Type B pancreatic cell (in vitro differentiated cells): ENCODE measurements around the gene TAC1. TPM values are rescaled to one million over a fixed set of nuclear protein-coding genes. Genes with fewer than 3 reads are reported as not detected.
"Not testable (repeated sequence)": the region's sequence is repeated elsewhere in the genome, so short reads cannot be mapped to it uniquely, and the experiment has no call there.

ENCODE experiments used
- DNase-seq: peaks from one replicate; pipeline ENCODE4 v3.0.0; 2021; ENCODE audit warnings: mixed read lengths; ENCODE audit not compliant: unreplicated experiment; ENCODE audit errors: extremely low spot score
- H3K27ac Mint-ChIP-seq: 2 replicates; pipeline ENCODE4 v1.8.0; 2021; ENCODE audit warnings: mild to moderate bottlenecking, mixed read lengths
- H3K27me3 Mint-ChIP-seq: 2 replicates; pipeline ENCODE4 v1.8.0; 2021; ENCODE audit warnings: mixed read lengths
- H3K36me3 Mint-ChIP-seq: 2 replicates; pipeline ENCODE4 v1.8.0; 2021; ENCODE audit warnings: mixed read lengths
- H3K4me1 Mint-ChIP-seq: one replicate; pipeline ENCODE4 v1.8.0; 2021; ENCODE audit warnings: mixed read lengths; ENCODE audit not compliant: unreplicated experiment
- H3K4me3 Mint-ChIP-seq: 2 replicates; pipeline ENCODE4 v1.8.0; 2021; ENCODE audit warnings: mild to moderate bottlenecking, mixed read lengths
- H3K9me3 Mint-ChIP-seq: 2 replicates; pipeline ENCODE4 v1.8.0; 2021; ENCODE audit warnings: mixed read lengths
- total RNA-seq: library from RNA; stranded (reverse); gene quantifications from 2 replicates; pipeline ENCODE4 v1.2.1, GENCODE V29; 2021; ENCODE audit warnings: low replicate concordance
- TF ChIP-seq, protein P1 (sequence below): fragments of 200-600 bp; sonication (generic); conservative IDR thresholded peaks from 2 replicates; pipeline ENCODE4 v1.5.0; 2021; ENCODE audit warnings: antibody characterized with exemption, mild to moderate bottlenecking

The TAC1 gene
- total RNA-seq, 1 donor from 2014 or later = 12.8 TPM

DNA sequence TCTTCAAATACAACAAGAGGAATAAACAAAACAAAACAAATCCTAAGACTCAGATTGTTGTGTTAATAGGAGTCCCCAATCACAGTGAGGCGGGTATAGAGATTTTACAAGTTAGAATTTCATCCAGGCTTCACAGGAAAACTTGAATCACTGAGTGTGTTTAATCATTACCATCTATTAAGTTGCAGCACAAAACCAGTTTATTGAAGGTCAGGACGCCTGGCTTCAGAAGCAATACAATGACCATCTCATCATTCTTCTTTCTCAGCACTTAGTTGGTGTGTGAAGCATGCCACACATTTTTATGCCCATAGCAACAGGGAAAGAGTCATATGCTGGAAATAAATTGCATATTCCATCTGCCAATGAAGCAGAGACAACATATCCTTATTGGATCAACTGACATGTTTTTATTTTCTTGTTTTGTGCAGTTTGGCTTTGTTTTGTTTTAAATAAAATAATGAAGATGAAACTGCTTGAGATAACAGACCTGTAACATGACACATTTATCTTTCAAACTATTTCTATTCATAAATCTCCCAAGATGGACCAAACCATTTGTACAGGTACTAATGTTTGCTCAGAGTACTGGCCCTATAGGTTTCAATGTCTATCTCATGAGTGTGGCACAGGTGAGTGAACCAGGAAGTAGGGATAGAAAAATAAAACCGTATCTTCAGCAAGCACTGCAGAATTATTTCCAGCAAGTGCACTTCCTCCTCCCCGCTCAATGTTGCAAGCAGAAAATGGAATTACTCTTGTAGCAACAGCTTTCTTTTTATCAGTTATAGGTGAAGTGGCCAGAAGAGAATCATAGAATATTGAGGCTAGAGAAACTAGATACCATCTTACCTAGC is 40.4 kb downstream of the TAC1 start:
- H3K9me3 Mint-ChIP-seq = no peaks in the 10 kb centered on the region
- TF ChIP-seq, protein P1, sequence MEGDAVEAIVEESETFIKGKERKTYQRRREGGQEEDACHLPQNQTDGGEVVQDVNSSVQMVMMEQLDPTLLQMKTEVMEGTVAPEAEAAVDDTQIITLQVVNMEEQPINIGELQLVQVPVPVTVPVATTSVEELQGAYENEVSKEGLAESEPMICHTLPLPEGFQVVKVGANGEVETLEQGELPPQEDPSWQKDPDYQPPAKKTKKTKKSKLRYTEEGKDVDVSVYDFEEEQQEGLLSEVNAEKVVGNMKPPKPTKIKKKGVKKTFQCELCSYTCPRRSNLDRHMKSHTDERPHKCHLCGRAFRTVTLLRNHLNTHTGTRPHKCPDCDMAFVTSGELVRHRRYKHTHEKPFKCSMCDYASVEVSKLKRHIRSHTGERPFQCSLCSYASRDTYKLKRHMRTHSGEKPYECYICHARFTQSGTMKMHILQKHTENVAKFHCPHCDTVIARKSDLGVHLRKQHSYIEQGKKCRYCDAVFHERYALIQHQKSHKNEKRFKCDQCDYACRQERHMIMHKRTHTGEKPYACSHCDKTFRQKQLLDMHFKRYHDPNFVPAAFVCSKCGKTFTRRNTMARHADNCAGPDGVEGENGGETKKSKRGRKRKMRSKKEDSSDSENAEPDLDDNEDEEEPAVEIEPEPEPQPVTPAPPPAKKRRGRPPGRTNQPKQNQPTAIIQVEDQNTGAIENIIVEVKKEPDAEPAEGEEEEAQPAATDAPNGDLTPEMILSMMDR = no peak
- peak overlapping the region; percentile 35 for H3K27ac Mint-ChIP-seq
- H3K27me3 Mint-ChIP-seq = peaks cover 2% of the 10 kb centered on the region
- DNase-seq = no peak
- H3K36me3 Mint-ChIP-seq = no peaks in the 10 kb centered on the region
- no peaks in the 10 kb centered on the region for H3K4me1 Mint-ChIP-seq
- H3K4me3 Mint-ChIP-seq = no peak overlapping the region

DNA sequence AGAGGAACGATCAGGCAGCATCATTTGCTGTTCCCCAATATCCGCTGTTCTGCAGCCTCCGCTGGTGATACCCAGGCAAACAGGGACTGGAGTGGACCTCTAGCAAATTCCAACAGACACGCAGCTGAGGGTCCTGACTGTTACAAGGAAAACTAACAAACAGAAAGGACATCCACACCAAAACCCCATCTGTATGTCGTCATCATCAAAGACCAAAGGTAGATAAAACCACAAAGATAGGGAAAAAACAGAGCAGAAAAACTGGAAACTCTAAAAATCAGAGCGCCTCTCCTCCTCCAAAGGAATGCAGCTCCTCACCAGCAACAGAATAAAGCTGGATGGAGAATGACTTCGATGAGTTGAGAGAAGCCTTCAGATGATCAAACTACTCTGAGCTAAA is 54.5 kb downstream of the TAC1 start:
- DNase-seq, H3K36me3 Mint-ChIP-seq, H3K4me1 Mint-ChIP-seq, H3K9me3 Mint-ChIP-seq, H3K4me3 Mint-ChIP-seq, H3K27me3 Mint-ChIP-seq, H3K27ac Mint-ChIP-seq: not testable (repeated sequence)

Other genes with a start within 250 kb of the TAC1 start
- 48.0 and 50.5 TPM in 2 replicates for gene ASNS, start 140.3 kb downstream of the TAC1 start, total RNA-seq